ENCODE results near the gene L3MBTL4. TPM values are rescaled to one million over a fixed set of nuclear protein-coding genes. Genes with fewer than 3 reads are reported as not detected.
A peak's percentile ranks its signal among the peaks of the same experiment; 100 is the strongest.
"Not testable (repeated sequence)": the region's sequence is repeated elsewhere in the genome, so short reads cannot be mapped to it uniquely, and the experiment has no call there.

The L3MBTL4 gene
- total and polyA plus RNA-seq, 8 donors: 5.7 to 13.9 (median 6.9) TPM

DNA sequence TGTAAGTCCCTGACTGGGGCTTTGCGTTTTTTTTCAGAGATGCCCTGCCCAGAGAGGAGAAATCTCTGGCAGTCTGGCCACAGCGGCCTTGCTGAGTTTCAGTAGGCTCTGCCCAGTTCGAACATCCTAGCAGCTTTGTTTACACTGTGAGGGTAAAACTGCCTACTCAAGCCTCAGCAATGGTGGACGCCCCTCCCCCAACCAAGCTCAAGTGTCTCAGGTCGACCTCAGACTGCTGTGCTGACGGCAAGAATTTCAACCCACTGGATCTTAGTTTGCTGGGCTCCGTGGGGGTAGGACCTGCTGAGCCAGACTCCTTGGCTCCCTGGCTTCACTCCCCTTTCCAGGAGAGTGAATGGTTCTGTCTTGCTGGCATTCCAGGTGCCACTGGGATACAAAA lies 31.7 kb downstream of the L3MBTL4 start:
- H3K4me1 ChIP-seq: no peaks in the 10 kb centered on the region
- H3K9me3 ChIP-seq: no peaks in the 10 kb centered on the region
- no peaks in the 10 kb centered on the region for H3K27me3 ChIP-seq
- ATAC-seq: peak; percentile 85
- intact Hi-C loops (cut with DNase I): no loop called here
- H3K36me3 ChIP-seq: no peaks in the 10 kb centered on the region
- TF ChIP-seq, protein P1, sequence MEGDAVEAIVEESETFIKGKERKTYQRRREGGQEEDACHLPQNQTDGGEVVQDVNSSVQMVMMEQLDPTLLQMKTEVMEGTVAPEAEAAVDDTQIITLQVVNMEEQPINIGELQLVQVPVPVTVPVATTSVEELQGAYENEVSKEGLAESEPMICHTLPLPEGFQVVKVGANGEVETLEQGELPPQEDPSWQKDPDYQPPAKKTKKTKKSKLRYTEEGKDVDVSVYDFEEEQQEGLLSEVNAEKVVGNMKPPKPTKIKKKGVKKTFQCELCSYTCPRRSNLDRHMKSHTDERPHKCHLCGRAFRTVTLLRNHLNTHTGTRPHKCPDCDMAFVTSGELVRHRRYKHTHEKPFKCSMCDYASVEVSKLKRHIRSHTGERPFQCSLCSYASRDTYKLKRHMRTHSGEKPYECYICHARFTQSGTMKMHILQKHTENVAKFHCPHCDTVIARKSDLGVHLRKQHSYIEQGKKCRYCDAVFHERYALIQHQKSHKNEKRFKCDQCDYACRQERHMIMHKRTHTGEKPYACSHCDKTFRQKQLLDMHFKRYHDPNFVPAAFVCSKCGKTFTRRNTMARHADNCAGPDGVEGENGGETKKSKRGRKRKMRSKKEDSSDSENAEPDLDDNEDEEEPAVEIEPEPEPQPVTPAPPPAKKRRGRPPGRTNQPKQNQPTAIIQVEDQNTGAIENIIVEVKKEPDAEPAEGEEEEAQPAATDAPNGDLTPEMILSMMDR (IDR thresholded peaks at IDR 0.05): no peak
- H3K4me3 ChIP-seq: no peak overlapping the region
- peak in 2 of 4 donors; percentile 32 to 67 for DNase-seq
- no peak overlapping the region for H3K27ac ChIP-seq

DNA sequence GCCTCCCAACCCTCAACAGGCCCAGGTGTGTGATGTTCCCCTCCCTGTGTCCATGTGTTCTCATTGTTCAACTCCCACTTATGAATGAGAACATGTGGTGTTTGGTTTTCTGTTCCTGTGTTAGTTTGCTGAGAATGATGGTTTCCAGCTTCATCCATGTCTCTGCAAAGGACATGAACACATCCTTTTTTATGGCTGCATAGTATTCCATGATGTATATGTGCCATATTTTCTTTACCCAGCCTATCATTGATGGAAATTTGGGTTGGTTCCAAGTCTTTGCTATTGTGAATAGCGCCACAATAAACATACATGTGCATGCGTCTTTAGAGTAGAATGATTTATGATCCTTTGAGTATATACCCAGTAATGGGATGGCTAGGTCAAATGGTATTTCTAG lies 37.2 kb downstream of the L3MBTL4 start:
- intact Hi-C loops (cut with DNase I); H3K4me1 ChIP-seq; H3K27me3 ChIP-seq; DNase-seq; ATAC-seq; H3K27ac ChIP-seq; H3K4me3 ChIP-seq; H3K36me3 ChIP-seq; H3K9me3 ChIP-seq: not testable (repeated sequence)

DNA sequence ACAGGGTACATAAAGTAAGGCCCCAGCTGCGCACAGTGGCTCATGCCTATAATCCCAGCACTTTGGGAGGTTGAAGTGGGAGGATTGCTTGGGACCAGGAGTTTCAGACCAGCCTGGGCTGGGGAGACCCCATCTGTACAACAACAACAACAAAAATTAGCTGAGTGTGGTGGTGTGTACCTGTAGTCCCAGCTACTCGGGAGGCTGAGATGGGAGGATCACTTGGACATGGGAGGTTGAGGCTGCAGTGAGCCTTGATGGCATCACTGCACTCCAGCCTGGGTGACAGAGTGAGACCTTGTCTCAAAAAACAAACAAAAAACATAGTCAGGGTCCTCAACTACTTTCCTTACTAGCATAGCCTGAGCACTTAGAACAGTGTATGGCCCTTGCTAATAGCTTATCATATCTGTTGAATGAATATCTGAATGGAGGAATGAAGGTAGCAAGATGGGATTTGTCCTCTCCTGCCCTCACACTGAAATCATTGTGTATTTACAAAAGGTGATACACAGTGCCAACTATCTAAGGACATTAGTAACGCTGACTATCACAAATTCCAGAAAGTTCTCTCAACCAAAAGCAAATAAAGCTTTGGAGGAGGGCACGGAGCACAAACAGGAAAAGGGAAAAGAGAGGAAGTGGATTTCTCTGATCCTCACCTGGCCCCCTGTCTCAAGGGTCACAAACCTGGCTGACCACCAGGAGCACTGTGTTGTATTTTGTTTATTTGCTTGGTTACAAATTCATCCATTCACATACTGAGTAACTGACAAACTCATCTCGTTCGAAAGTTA lies 38.1 kb downstream of the L3MBTL4 start:
- TF ChIP-seq, protein P1 (IDR thresholded peaks at IDR 0.05): no peak
- Histone ChIP-seq H3K9me3 (peaks cover 0 to 9% of the 10 kb centered on the region in 2 donors), H3K27ac (no peak overlapping the region), H3K4me1 (no peaks in the 10 kb centered on the region), H3K36me3 (no peaks in the 10 kb centered on the region), H3K27me3 (no peaks in the 10 kb centered on the region), H3K4me3 (no peak overlapping the region)
- ATAC-seq (peak; percentile 34), DNase-seq (no peak)
- intact Hi-C loops (cut with DNase I): no loop called here

DNA sequence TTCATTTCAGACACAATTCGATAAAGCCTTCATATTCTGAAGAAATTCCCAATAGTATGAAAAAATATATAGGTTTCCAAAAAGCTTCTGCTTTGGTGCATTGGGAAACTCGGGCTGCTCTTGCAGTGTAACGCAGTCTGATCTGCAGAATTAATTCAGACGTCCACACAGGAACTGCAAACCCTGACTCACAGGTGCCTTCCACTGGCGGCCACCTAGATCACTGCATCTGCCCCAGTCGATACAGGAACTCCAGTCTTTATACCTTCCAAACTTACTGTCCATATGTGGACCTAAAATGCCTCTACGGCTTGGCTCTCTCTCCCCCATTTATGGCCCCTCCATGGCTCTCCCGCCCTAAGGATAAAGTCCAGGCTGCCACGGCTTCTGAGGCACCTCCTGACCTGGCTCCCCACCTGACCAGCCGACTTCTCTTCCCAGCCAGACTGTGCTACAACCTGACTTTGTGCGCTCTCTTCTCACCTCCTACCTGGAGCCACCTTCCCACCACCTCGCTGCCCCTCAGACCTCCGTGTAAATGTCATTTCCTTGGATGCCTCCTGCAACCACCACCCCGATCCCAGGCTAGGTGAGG lies 39.7 kb downstream of the L3MBTL4 start:
- ATAC-seq (no peak), DNase-seq (no peak)
- H3K4me1 ChIP-seq: peaks cover 4 to 5% of the 10 kb centered on the region in 2 donors
- intact Hi-C loops (cut with DNase I): no loop called here
- H3K27me3 ChIP-seq: no peaks in the 10 kb centered on the region
- TF ChIP-seq, protein P1 (IDR thresholded peaks at IDR 0.05): no peak
- H3K9me3 ChIP-seq: peaks cover 0 to 9% of the 10 kb centered on the region in 2 donors
- no peak overlapping the region for H3K27ac ChIP-seq
- H3K36me3 ChIP-seq: no peaks in the 10 kb centered on the region
- no peak overlapping the region for H3K4me3 ChIP-seq

DNA sequence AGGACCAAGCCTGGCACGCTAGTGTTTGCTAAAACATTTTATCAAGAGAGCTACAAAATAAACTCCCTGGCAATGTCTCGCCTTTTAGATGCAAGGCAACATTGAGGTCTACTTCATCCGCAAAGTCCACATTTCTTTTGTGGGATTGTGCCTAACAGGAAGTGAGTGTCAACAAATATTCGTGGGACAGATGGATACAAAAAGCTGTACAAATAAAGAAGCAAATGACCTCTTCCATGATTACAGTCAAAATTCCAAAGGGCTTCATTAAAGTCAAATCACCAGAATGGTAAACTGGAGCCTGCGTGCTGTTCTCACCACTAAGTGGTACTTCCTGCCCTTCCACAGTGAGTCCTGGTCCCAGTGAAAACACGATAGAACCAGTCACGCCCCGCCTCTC lies 40.4 kb downstream of the L3MBTL4 start:
- no peak for DNase-seq
- TF ChIP-seq, protein P1 (IDR thresholded peaks at IDR 0.05): no peak
- Histone ChIP-seq H3K4me1 (peaks cover 4 to 5% of the 10 kb centered on the region in 2 donors), H3K4me3 (no peak overlapping the region), H3K27me3 (no peaks in the 10 kb centered on the region), H3K36me3 (no peaks in the 10 kb centered on the region), H3K9me3 (peaks cover 0 to 9% of the 10 kb centered on the region in 2 donors), H3K27ac (no peak overlapping the region)
- intact Hi-C loops (cut with DNase I): no loop called here
- ATAC-seq: no peak

Data from left lung (tissue), 10 donors.